ENCODE results near the gene RAB4B.
A peak's percentile ranks its signal among the peaks of the same experiment; 100 is the strongest.
"Not testable (repeated sequence)": the region's sequence is repeated elsewhere in the genome, so short reads cannot be mapped to it uniquely, and the experiment has no call there.

RAB4B gene

DNA sequence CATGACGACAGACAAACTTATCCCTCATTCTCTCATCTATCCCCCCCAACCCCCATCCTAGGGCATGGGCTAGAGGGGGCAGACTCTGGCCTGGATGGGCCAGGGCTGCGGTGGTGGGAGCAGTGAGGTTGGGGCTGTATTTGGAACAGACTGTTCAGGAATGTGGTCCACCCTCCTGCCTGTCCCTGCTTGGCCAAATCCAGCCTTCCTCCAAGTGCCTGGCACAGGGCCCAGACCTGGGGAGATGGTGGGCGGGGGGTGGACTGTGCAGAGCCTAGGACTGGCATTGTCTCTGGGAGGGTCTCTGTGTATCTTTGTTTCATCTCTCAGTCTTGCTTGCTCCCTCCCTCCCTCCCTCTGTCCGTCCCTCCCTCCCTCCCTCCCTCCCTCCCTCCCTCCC, 35.1 kb downstream of the RAB4B start:
- peak overlapping the region; percentile 87 to 94 (median 90) for H3K27ac Mint-ChIP-seq
- peaks cover 6% of the 10 kb centered on the region for H3K36me3 Mint-ChIP-seq (ENCODE audit: low read depth)
- TF ChIP-seq, protein P1, sequence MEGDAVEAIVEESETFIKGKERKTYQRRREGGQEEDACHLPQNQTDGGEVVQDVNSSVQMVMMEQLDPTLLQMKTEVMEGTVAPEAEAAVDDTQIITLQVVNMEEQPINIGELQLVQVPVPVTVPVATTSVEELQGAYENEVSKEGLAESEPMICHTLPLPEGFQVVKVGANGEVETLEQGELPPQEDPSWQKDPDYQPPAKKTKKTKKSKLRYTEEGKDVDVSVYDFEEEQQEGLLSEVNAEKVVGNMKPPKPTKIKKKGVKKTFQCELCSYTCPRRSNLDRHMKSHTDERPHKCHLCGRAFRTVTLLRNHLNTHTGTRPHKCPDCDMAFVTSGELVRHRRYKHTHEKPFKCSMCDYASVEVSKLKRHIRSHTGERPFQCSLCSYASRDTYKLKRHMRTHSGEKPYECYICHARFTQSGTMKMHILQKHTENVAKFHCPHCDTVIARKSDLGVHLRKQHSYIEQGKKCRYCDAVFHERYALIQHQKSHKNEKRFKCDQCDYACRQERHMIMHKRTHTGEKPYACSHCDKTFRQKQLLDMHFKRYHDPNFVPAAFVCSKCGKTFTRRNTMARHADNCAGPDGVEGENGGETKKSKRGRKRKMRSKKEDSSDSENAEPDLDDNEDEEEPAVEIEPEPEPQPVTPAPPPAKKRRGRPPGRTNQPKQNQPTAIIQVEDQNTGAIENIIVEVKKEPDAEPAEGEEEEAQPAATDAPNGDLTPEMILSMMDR (IDR thresholded peaks at IDR 0.05; ENCODE audit: unreplicated experiment in 3 of 3): no peak

GRCh38 chr19:40815223-40815622, 37.2 kb downstream of the RAB4B start:
- Mint-ChIP-seq H3K9me3 (no peaks in the 10 kb centered on the region), H3K4me3 (peak overlapping the region; percentile 3 to 21 (median 16)), H3K4me1 (peaks cover 51% of the 10 kb centered on the region), H3K27ac (peak overlapping the region; percentile 24 to 76 (median 40)), H3K27me3 (ENCODE audit: low read depth) (peaks cover 11% of the 10 kb centered on the region), H3K36me3 (ENCODE audit: low read depth) (peaks cover 6% of the 10 kb centered on the region)
- TF ChIP-seq, protein P1 (IDR thresholded peaks at IDR 0.05; ENCODE audit: unreplicated experiment in 3 of 3): no peak

More for the DNA sequence above, 35.1 kb downstream of the RAB4B start:
- peaks cover 11% of the 10 kb centered on the region for H3K27me3 Mint-ChIP-seq (ENCODE audit: low read depth)
- peak overlapping the region; percentile 95 to 99 (median 98) for H3K4me3 Mint-ChIP-seq
- H3K9me3 Mint-ChIP-seq: no peaks in the 10 kb centered on the region
- peaks cover 48% of the 10 kb centered on the region for H3K4me1 Mint-ChIP-seq

DNA sequence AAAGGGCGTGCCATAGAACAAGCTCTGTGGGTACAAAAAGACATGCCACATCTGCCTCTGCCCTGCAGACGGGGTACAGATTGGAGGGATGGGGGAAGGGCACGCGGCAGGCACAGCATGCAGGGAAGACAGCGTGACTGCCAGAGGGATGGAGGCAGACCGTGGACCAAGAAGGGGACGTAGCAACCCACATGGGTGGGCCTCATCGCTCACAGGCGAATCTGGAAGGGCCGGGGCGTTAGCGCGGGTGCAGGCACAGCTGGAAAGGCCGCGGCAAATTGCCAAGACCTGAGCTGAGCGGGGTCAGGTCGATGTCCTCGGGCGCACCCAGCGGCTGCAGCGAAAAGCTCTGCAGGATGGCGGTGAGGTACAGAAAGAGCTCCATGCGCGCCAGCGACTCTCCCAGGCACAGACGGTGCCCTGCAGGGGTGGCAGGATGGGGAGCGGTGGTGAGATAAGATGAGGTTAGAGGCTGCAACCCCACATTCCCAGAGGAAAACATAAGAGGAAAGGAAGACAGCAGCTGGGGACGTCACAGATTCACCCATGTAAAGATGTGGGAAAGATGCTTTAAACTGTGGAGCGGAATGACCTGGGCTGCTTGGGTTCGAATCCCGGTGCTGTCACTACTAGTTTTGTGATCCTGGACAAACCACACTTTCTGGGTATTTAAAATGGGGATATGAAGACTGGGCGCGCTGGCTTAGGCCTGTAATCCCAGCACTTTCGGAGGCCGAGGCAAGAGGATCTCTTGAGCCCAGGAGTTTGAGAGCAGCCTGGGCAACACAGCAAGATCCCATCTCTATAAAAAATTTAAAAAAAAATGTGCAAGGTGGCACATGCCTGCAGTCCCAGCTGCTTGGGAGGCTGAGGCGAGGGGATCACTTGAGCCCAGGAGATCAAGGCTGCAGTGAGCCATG, 40.7 kb downstream of the RAB4B start:
- peaks cover 38% of the 10 kb centered on the region for H3K4me1 Mint-ChIP-seq
- H3K9me3 Mint-ChIP-seq; H3K36me3 Mint-ChIP-seq (ENCODE audit: low read depth); H3K27me3 Mint-ChIP-seq (ENCODE audit: low read depth): not testable (repeated sequence)
- TF ChIP-seq, protein P1 (IDR thresholded peaks at IDR 0.05; ENCODE audit: unreplicated experiment in 3 of 3): peak in 2 of 3 experiments; percentile 25 to 32
- H3K27ac Mint-ChIP-seq: peak overlapping the region in 2 of 3 experiments; percentile 63 to 72
- H3K4me3 Mint-ChIP-seq: peak overlapping the region; percentile 37 to 54 (median 48)

DNA sequence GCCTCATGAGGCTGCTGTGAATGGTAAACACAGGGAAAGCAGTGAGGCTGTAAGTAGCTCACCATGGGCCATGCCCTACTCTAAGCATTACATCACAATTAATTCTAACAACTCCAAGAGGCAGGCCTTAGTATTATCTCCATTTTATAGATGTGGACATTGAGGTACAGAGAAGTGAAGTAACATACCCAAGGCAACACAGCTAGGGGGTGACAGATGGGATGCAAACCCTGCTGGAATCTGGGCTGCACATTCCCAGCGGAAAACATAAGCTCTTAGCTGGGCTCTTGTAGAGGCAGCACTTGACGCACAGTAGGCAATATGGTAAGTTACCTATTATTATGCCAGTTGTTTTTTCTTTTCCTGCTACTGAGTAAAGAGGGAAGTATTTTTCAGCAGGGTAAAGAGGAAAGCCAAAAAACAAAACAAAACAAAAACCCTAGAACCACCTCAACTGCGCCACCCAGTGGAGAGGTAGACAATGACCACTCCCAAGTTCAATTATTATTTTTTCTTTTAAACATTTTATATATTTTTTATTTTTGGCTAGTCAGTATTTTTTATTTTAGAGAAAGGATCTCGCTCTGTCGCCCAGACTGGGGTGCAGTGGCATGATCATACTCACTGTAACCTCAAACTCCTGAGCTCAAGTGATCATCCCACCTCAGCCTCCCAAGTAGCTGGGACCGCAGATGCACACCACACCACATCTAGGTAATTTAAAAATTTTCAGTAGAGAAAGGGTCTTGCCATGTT, 41.6 kb downstream of the RAB4B start:
- peaks cover 30% of the 10 kb centered on the region for H3K4me1 Mint-ChIP-seq
- H3K36me3 Mint-ChIP-seq (ENCODE audit: low read depth); H3K9me3 Mint-ChIP-seq; H3K4me3 Mint-ChIP-seq; H3K27me3 Mint-ChIP-seq (ENCODE audit: low read depth): not testable (repeated sequence)
- peak overlapping the region in 1 of 3 experiments; percentile 38 for H3K27ac Mint-ChIP-seq
- TF ChIP-seq, protein P1 (IDR thresholded peaks at IDR 0.05; ENCODE audit: unreplicated experiment in 3 of 3): peak; percentile 75 to 78 (median 77)

DNA sequence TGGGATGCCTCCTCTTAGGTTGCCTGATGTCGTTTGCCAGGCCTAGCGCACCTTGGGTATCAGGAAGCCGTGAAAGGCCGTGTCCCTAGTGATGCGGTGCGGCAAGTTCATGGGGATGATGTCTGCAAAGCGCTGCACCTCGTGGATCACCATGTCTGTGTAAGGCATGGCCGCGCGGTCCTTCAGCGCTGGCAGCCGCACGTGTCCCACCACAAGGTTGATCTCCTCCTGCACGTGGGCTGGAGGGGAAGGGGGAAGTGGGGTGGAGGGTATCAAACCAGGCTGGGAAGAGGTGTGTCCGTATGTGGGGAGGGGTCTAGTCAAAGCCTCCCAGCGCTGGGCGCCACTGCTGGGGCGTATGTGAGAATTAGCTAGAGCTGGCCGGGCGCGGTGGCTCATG, 44.1 kb downstream of the RAB4B start:
- Mint-ChIP-seq H3K4me3 (no peak overlapping the region), H3K9me3 (no peaks in the 10 kb centered on the region), H3K27me3 (ENCODE audit: low read depth) (peaks cover 3% of the 10 kb centered on the region), H3K36me3 (ENCODE audit: low read depth) (peaks cover 7% of the 10 kb centered on the region), H3K27ac (peak overlapping the region; percentile 75 to 86 (median 80)), H3K4me1 (peaks cover 24% of the 10 kb centered on the region)
- TF ChIP-seq, protein P1 (IDR thresholded peaks at IDR 0.05; ENCODE audit: unreplicated experiment in 3 of 3): no peak

- not testable (repeated sequence) for H3K27me3 Mint-ChIP-seq (ENCODE audit: low read depth); H3K4me3 Mint-ChIP-seq; H3K9me3 Mint-ChIP-seq
- Mint-ChIP-seq H3K27ac (peak overlapping the region; percentile 75 to 86 (median 80)), H3K4me1 (peaks cover 24% of the 10 kb centered on the region), H3K36me3 (ENCODE audit: low read depth) (peaks cover 11% of the 10 kb centered on the region)
Measured at GRCh38 chr19:40822704-40823553, 44.9 kb downstream of the RAB4B start.

GRCh38 chr19:40824916-40825315, 46.9 kb downstream of the RAB4B start:
- H3K27me3 Mint-ChIP-seq (ENCODE audit: low read depth); H3K4me3 Mint-ChIP-seq; H3K9me3 Mint-ChIP-seq: not testable (repeated sequence)
- peak overlapping the region in 2 of 3 experiments; percentile 30 to 86 for H3K27ac Mint-ChIP-seq
- peaks cover 15% of the 10 kb centered on the region for H3K4me1 Mint-ChIP-seq
- peaks cover 18% of the 10 kb centered on the region for H3K36me3 Mint-ChIP-seq (ENCODE audit: low read depth)

DNA sequence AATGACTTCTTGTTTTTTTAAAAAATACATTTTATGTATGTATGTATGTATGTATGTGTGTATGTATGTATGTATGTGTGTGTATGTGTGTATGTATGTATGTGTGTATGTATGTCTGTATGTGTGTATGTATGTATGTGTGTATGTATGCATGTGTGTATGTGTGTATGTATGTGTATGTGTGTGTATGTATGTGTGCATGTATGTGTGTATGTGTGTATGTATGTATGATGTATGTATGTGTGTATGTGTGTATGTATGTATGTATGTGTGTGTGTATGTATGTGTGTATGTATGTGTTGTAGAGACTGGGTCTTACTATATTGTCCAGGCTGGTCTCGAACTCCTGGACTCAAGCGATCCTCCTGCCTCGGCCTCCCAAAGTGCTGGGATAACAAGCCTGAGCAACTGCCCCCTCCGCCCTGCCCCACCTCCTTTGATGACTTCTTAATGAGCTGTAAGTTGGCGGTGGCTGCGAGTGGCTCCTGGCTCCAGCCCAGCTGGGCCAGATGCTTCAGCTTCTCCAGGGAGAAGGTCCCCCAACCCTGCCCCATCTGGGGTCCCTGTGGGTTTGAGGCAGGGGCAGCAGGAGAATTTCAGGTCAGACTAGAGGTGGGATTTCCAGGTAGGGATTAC, 47.5 kb downstream of the RAB4B start:
- not testable (repeated sequence) for H3K4me3 Mint-ChIP-seq; H3K9me3 Mint-ChIP-seq; H3K27me3 Mint-ChIP-seq (ENCODE audit: low read depth)
- peaks cover 18% of the 10 kb centered on the region for H3K36me3 Mint-ChIP-seq (ENCODE audit: low read depth)
- H3K27ac Mint-ChIP-seq: peak overlapping the region in 2 of 3 experiments; percentile 30 to 86
- peaks cover 15% of the 10 kb centered on the region for H3K4me1 Mint-ChIP-seq
